IPS DF 4.7 (cell line): ENCODE measurements around the gene AFF3.
"Not testable (repeated sequence)": the region's sequence is repeated elsewhere in the genome, so short reads cannot be mapped to it uniquely, and the experiment has no call there.

Experiments used
- DNase-seq: peaks from one replicate; pipeline ENCODE4 v3.0.0-alpha.2; 2013; ENCODE audit warnings: low spot score; ENCODE audit errors: extremely low read depth

Gene AFF3

DNA sequence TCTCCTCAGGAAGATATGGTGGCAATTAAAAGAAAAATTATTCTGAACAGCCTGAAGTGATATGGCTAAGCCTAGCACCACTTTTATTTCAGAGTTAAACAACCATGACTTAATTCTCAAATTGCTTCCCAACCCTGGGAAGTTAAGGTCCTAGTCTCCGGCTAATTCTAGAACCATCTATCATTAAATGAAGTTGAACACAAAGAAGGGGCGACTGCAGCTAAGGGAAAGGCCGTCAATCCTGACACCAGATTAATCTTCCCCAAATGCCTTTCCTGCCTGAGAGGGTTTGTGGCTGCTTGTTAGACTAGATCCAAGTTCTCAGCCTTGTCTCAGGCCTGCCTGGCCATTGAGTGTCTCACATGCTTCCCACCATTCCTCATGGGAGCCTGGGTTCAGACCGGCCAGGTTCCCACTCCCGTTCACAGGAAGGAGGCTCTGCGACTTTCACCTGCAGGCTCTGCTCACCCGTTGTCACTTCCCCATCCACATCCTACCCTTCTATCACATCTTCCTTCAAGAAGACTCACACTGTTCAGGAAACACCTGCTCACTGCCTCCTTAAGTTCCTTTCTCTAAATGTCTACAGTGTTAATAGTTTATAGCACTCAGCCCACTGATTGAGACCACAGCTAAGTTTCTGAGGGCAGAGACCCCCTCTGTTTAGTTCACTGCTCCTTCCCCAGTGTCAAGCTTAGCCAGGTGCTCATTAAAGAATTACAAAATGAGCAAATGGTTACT lies 369.6 kb downstream of the AFF3 start:
- no peak for DNase-seq

DNA sequence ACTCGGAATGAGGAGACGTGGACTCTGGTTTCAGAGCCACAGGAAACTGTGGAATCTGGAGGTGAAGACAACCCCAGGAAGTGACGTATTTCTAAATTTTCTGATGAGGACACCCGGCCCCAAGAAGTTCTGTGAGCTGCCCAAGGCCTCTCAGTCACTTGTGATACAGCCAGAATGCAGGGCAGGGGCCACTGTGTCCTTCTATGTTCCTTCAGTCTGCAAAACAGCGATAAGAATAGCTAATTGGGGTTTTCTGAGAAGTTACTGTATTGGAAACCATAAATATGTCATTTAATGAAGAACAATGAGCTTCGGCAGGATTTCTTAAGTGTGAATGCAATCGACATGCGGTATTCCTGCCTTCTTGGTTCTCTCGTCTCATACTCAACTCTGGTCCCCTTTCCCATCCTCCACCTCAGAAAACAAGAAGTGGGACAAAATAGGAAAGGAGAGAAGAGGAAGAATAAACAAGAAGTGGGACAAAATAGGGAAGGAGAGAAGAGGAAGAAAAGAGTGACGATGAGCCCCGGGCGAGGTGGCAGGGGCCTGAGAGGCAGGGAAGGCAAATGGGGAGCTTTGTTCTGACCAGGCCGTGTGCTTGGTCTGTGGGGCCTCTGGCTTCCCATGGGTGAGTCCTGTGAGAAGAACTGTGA lies 370.6 kb downstream of the AFF3 start:
- no peak for DNase-seq

DNA sequence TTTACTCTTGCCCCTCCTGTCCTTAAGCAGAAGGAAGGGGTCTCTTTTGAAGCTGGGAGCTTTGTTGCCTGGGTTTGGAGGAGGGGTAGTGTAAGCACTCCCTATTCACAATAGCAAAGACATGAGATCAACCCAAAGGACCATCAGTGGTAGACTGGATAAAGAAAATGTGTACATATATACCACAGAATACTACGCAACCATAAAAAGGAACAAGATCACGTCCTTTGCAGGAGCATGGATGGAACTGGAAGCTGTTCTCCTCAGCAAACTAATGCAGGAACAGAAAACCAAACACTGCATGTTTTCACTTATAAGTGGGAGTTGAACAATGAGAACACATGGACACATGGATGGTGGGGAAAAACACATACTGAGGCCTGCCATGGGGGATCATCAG lies 371.5 kb downstream of the AFF3 start:
- DNase-seq, result no peak

DNA sequence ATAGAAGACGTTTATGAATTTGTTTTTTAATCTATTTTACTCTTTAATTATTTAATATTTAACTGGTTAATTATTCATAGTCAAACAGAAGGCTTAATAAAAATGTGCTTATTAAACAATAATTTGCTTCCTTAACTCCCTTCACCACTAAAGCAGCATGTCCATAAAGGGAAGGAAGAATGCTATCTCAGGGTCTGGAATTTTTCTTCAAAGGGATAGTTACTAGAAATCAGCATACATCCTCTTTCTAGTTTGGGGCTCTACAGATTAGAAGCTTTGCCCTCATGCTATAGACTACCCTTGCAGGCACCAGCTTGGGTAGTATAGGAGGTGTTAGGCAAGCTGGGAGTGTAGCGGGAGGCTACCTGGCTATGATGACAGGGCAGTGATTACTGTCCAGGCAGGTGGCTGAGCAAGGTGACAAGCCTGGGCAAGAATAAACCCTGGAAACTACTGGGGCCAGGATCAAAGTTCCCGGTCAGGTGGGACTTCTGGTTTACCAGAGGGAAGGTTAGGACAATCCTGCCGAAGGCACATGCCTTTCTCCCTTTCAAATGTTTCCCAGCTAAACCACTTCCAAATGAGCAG lies 376.6 kb downstream of the AFF3 start:
- DNase-seq, result no peak

DNA sequence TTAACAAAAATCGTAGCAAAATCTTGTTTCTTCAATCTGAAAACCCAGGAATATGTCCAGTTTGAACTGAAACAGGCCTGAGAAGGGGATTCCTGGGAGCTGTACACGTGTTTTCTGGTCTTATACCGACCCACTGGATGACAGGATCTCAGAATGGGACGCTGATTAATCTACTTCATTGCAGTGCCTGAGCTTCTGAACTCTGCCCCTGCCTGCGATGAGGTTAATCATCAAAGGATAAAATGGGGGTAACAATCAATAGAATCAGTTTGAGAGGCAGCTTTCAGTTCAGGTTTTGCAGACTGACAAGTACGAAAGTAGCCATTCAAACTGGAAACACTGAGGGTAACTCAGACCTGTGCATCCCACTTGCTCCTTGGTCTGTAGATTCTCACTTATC lies 378.6 kb downstream of the AFF3 start:
- no peak for DNase-seq

DNA sequence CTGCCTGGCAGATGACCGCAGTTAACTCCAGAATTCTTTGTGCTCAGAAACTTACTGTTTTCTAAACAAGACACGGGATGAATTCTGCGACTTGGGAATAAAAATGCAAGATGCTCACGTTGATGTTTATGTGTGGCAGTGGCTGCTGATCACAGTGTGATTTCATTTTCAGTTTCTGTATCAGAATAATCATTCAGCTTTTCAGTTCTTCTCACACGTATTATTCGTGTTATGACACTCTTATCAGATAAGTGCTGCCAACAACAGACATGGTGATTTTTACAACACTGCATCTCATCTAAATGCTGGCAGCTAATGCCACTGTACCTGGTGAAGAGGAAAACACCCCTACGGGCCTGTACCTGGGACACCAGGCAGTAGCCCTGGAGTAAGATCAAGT lies 379.7 kb downstream of the AFF3 start:
- no peak for DNase-seq

DNA sequence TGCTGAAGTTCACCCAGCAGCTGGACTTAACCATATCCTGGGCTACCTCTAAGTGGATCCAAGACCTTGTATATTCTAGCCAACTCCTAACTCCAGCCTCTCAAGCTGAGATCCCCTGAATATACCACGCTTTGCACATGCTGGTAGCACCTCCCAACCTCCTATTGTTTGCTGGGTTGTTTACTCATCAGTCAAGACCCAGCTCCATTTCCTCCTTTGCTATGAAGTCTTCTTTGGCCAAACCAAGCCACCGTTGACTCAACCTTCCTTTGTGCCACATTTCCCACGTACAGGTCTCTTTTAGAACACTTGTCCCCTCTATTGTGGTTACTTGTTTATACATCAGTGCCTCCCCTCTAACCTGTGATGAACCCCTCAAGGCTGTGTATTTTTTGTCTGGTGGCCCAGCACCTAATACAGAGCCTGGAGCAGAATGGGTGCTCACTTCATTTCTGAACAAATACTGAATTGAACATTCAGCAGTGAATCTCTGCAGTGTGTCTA lies 384.7 kb downstream of the AFF3 start:
- DNase-seq, result no peak

DNA sequence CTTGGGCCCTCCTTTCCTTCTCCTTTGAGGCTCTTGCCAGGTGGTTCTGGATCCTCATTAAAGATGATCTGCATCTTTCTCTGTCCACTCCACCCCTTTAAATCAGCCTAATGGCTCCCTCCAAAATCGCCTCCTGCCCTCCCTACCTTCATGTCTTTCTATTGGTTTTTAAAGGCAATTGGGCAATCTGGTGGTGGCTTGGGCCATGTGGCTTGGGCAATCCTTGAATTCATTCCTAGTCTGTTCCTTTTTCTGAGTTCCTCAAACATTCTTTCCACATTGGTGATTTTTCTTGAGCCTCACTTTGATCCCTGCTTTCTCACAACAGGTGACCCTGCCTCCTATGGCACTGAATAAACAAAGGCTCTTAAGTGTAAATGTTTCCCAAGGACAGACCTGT lies 386.3 kb downstream of the AFF3 start:
- no peak for DNase-seq

DNA sequence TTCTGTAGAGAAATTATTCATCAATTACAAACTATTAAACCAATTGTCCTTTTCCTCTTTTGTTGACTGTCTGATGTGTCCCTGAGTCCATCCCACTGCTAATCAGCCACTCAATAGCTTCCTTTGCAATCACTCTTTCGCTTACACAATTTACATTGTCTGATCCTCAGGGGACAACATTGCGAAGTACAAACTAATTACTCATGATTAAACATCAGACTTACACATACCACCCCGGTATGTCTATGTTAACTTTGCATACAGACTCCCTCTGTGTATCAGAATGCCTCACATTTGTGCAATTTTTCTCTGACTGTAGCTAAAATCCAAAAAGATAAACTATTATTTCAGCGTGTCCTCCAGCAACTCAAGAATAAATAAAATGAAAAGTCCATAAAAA lies 388.2 kb downstream of the AFF3 start:
- no peak for DNase-seq

DNA sequence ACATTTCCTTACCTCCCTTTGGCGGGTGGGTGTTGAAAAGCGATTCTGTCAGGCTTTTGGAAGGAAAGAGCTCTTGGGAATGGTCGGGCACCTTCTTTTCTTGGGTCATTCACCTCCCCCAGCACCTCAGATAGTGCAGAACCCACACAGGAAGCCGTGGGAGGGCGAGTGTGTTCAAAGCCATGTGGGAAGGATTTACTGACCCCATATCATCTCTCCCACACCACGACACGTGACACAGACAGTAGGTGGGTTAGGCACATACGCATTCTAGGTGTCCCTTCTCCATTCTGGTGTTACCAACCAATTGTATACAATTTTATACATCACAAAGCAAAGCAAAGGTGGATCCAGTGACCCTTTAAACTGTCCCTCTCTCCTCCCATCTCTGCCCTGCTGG lies 388.9 kb downstream of the AFF3 start:
- DNase-seq, result no peak

DNA sequence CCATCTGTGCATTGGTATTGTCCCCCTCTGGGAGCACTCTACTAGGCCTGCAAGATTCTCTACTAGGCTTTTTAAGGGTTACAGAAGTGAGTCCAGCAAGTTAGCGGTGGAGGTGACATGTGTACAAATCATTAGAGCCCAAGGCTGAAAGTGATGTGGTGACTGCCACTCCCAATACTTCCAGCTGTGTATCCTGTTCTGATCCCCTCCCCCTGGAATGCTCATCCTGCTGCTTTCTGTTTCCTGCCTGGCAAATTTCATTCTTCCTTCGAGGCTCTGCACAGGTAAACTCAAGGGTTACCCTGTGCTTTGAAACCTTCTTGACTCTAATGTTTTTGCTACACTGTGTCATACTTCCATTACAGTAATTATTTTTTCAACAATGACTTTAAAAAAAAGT lies 394.0 kb downstream of the AFF3 start:
- peak; percentile 46 for DNase-seq

DNA sequence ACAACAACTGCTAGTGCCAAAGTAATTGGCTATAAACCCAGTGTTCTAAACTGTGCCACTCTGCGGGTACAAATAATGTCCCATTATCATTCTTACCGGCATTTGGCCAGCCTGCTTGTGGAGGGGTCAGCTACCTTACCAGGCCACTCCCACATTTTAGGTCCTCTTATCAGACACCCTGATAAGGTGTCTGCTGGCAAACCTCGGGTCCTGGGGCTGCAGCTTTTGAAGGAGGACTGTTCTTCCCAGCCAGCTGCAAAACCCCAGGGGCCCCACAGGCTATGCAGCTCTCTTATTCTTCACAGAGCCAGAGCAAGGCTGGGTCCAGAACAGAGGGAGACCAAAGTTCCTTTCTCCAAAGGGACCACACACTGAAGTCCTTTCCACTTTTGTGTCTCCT lies 394.5 kb downstream of the AFF3 start:
- DNase-seq, result no peak

DNA sequence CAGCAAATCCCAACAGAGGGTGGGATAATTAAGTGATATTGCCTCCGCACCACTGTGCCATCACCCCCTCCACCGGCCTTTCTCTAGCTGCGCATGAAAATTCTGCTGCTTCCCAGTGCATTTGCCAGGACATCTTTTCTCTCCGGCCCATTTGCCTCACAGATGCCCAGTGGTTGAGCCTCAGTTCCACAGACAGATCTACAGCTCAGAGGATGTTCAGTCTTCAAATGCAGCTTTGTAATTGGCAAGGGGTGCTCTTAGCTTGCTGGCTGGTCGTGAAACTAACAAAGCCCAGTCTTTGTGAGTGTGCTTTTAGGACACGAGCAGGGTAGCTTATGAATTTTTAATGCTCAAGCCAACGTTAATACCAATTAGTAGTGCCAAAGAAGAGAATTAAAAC lies 399.2 kb downstream of the AFF3 start:
- no peak for DNase-seq

DNA sequence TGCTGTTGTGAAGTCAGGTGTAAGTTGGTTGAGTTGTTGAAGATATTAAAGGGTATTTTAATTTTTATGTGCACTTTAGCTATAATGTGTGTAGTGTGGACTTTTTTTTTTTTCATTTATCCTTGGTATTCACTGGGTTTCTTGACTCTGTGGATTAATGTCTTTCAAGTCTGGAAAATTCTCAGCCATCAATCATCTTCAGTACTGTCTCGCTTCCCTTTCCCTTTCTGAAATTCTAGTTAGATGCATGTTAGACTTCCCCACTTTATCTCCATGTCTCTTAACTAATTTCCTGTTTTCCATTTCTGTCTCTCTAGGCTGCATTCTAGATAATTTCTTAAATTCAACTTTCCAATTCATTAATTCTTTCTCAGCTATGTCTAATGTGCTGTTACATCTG lies 404.9 kb downstream of the AFF3 start:
- DNase-seq, result no peak

DNA sequence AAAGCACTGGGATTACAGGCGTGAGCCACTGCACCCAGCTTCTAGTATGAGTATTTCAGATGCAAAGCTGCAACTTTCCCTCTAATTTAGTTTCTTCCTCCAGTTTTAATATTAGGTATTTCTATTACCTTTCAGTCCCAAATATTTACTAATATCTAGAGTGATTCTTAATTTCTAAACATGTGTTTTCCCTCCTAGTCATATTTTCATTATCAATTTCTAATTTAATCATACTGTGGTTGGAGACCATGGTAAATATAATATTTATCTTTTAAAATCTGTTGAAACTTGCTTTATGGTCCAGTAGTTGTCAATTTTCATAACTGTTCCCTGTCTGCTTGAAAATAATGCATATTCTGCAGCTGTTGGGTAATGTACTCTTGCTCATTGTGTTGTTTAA lies 406.6 kb downstream of the AFF3 start:
- DNase-seq, result no peak

DNA sequence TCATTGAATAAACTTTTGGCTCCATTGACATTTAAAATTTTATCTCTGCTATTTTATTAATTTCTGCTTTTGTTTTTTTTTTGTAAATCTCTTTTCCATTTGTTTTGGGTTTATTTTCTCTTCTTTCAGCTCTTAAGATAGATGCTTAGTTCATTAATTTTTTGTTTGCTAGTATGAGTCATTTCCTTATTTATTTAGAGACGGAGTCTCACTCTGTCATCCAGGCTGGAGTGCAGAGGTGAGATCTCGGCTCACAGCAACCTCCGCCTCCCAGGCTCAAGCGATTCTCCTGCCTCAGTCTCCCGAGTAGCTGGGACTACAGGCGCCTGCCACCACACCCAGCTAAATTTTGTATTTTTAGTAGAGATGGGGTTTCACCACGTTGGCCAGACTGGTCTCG lies 407.1 kb downstream of the AFF3 start:
- not testable (repeated sequence) for DNase-seq

DNA sequence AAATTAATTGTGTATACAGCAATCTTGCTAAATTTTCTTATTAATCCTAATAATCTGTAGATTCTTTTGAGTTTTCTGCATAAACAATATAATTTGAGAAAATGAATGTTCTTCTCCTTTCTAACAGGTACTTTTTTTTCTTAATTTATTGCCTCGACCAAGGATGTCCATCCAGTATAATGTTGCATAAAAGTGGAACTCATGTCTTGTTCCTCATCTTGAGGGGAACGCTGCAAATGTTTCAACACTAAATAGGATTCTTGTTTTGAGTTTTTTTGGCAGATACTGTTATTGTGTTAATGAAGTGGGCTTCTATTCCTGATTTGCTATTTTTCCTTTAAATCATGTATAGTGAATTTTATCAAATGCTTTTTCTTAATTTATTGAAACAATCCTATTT lies 408.2 kb downstream of the AFF3 start:
- DNase-seq, result no peak

DNA sequence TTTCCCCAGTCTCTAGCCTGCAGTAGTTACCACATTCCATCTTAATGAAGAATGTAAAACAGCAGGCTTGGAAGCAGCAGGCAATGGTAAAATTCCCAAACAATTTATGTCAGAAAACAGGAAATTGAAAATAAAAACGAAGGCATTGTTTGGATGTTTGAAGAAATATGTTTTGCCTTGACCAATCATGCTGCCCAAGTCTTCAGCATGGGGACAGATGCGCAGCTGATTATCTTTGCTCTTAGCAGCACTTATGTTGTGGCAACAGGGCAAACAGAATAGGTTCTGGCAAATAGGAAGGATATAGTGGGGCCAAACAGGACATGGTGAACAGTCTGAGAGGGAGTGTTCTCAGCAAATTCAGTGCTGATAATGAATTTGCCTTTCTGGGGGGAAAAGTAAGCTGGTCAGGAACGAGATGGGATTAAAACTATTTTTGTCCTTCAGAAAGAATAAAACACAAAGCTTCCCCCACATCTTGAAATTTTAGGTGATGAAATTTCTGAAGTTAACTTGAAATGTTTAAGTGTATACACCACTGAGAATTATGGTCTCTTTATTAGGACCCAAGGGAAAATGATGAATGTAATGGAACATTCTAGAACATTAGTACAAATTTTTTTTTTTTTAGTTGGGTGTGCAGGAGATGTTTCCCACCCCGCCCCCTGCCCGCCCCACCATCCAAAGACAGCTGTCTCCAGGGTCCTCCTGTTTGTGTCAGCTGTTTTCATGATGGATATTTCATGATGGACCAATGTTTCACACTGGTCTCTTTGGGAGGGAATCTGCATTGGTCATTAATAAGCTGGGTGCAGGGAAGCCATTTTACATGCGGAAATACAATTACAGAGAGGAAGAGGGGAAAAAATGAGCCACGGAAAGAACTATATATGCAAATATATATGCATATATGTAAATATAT lies 413.0 kb downstream of the AFF3 start:
- no peak for DNase-seq

DNA sequence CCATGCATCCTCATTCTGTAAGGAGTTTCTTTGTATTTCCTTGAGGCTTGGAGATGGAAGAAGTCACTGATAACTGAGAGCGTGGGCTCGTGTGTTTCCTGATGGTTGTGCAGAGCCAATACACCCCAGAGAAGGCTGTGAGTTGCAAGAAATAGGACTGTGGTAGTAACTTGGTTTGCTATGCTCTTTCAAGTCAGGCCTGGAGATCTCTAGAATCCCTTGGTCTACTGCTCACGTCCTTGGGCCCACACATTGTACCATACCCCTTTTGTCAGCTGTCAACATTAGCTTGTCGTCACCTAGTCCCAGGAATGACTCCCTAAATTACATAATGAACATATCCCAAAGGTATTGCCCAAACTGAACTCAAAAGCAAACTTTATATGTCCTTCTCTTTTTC lies 414.2 kb downstream of the AFF3 start:
- DNase-seq, result no peak

DNA sequence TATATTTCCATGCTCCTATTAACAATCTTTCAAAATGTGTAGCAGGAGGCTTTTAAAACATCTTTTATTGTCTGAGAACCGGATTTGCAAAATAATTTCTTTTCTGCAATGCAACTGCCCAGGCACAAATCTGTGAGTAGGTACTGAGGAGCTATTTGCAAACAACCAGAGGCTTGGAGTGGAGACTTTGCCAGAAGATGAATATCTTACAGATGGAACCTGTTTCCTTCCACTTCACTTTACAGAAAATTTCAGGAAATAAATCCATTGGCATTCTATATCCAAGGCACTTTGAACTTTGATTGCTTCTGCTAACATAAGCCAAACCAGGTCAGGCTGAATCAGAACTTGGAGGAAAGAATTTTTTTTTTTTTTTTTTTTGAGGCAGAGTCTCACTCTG lies 415.2 kb downstream of the AFF3 start:
- no peak for DNase-seq

DNA sequence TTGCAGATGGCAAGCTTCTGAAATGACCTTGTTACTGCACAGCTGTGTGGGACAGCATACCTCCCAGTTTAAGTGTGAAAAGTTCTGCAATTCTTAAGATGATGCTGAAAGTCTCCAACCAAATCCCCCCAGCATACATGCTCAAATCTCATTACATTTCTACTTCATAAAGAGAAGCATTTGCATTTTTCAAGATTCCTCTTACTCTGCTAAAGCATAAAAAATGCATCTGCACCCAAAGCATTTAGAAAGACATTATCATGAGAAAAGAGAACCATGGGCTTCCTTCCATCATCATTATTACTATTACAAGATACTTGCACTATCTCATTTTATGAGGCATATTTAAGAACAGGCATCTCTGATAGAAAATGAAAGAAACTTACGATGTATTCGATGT lies 415.7 kb downstream of the AFF3 start:
- DNase-seq, result no peak

DNA sequence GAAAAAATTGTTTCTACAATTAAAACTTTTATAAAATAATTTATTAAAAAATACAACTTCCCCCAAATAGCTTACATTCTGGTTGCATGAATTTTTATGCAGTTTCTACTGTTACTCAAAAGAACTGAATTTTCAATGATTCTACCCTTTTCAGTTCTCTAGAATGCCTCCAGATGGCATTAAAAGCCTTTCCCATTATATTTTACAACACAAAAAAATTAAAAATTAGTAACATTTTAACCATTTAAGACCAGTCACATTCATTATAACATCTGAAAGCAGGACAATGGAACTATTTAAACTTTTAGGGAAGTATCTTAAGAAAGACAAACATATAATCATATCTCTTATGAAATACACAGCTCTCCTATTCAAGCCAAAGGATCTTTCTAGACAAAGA lies 416.6 kb downstream of the AFF3 start:
- no peak for DNase-seq
